Stimulated activated CD8-positive, alpha-beta memory T cell treated with anti-CD3 and anti-CD28 coated beads, Interleukin-4, amount 100 ng/mL, for 4 hours (primary cell): ENCODE data around the gene TRIP11.
"Not testable (repeated sequence)": the region's sequence is repeated elsewhere in the genome, so short reads cannot be mapped to it uniquely, and the experiment has no call there.

Source experiments
- DNase-seq, 2 donors: peaks; one replicate each; pipeline ENCODE4 v3.0.0-alpha.2; 2020; ENCODE audit warnings: low read depth in 2 of 2, low spot score in 1 of 2

Gene TRIP11

DNA sequence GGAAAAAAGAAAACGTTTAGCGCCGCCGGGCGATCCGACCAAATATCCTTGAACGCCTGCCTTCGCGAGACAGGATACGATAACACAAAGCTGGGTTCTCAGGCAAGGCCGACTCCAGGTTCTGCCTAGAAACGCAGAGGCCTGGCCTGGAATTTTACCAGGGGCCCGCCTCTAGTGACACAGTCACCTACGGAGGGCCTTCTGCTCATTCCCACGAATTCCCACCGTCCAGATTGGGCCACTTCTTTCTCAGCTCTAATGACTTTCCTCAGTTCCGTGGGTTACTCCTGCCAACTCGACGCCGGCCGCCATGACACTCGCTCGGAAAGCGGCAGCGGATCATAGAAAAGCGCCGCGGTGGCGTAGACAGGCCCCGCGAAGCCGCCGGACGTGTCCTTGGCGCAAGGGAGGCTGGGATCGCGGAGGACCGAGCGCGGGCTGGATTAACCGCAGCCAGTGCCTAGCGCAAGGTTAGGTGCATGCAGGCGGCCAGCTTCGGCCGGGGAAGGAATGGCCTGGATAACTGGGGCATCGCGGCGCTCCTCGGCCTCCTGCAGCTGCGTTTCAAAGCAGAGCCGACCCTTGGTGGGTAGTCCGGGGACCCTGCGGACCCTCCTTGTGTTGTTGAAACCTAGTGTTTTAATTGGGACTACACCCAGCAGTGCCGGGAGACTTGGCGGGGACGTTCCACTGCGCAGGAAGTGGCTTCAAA is at the start of gene TRIP11:
TRIP11 (minus strand) TSS at position 341 of the 712 bp plus-strand sequence. CDS start 374 bp downstream, outside the sequence.
- peak; percentile 85 to 89 for DNase-seq

DNA sequence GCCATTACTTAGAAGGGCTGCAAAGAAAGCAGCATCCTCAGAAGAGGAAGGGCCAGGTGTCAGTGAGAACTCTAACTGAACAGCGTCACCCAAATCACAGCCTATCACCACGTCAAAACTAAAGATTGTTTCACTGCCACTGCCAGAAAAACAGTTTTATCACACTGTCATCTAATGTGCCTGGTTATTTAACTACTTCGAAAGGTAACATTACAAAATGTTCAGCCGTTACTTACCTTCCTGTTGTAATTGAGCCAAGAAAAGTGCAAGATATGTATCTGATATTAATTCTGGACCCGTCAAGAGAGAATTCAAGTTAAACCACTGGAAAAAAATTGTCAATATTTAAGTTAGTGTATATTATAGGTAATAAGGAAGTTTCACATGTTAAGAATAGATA is 48.6 kb upstream of the TRIP11 start:
- no peak for DNase-seq

DNA sequence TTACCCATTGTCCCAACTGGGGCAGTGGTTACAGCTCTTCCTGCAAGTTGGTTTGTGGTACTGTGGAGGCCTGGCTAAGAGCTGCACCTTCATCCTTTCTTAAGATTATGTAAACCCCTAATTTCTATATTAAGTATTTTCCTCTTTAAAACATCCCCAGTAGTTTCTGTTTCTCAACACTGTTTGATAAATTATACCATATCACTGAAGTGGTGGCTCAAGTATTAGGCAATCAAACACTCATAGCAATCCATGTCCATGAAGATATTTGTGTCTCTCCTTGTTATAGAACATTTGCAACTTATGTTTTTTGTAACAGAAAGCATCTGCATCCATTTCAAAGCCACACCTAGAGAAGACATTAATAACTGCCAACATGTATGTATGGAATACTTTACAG is 34.7 kb upstream of the TRIP11 start:
- no peak for DNase-seq

GRCh38 chr14:92058006-92058917 is 18.4 kb upstream of the TRIP11 start:
- DNase-seq, result no peak

DNA sequence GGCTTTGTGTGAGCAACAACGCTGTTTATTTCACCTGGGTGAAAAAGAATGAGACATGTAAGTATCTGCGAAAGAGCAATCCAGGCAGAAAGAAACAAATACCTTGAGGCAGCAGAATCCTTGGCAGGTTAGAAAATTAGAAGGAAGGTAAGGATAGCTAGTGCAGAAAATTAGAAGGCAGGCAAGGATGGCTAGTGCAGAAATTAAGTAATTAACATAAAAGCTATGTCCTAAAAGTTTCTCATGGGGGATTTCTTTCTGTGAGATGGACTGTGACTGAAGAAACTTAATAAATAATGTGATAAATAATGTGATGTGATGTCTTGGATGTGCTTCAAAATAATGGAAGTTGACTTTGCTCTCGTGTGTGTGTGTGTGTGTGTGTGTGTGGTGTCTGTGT is 9.9 kb upstream of the TRIP11 start:
- DNase-seq, result no peak

- not testable (repeated sequence) for DNase-seq
Measured at GRCh38 chr14:92049221-92049620, 9.4 kb upstream of the TRIP11 start.

DNA sequence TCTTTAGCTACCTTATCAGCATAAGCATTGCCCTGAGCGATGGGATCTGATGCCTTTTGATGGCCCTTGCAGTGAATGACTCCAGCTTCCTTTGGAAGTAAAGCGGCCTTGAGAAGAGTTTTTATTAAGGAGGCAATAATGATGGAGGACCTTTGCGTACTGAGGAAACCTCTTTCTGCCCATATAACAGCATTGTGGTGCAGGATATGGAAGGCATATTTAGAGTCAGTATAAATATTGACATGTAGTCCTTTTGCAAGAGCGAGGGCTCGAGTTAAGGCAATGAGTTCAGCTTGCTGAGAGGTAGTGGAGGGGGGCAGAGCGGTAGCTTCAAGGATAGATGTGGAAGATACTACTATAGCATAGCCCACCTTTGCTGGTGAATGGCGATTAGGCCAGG is 6.0 kb upstream of the TRIP11 start:
- DNase-seq, result not testable (repeated sequence)

DNA sequence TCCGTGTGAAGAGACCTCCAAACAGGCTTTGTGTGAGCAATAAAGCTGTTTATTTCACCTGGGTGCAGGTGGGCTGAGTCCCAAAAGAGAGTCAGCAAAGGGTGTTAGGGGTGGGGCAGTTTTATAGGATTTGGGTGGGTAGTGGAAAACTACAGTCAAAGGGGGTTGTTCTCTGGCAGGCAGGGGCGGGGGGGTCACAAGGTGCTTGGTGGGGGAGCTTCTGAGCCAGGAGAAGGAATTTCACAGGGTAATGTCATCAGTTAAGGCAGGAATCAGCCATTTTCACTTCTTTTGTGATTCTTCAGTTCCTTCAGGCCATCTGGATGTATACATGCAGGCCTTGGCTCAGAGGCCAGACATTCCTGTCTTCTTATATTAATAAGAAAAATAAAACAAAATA is 1.9 kb upstream of the TRIP11 start:
- not testable (repeated sequence) for DNase-seq

DNA sequence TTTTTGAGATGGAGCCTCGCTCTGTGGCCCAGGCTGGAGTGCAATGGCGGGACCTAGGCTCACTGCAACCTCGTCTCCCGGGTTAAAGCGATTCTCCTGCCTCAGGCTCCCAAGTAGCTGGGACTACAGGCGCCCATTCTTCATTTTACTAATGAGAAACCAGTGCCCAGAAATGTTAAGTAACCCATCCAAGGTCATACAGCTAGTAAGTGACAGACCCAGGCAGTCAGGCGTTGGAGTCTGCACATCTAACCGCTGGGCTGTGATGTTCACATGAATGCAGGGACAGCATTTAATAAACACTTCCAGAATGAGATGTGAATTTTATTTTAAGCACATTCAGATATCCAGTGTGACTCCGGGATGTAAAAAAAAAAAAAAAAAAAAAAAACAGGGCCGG is 1.3 kb upstream of the TRIP11 start:
- DNase-seq, result no peak

- no peak for DNase-seq
Measured at GRCh38 chr14:92040431-92041051, 682 bp upstream of the TRIP11 start.

GRCh38 chr14:92039063-92039718 is 668 bp downstream of the TRIP11 start:
- DNase-seq, result no peak

GRCh38 chr14:92037989-92038388 is 1.9 kb downstream of the TRIP11 start:
- no peak for DNase-seq

- DNase-seq, result no peak
Measured at GRCh38 chr14:92035890-92036289, 4.0 kb downstream of the TRIP11 start.

GRCh38 chr14:92033906-92034687 is 5.8 kb downstream of the TRIP11 start:
- no peak for DNase-seq

GRCh38 chr14:92033433-92033832 is 6.4 kb downstream of the TRIP11 start:
- no peak for DNase-seq

DNA sequence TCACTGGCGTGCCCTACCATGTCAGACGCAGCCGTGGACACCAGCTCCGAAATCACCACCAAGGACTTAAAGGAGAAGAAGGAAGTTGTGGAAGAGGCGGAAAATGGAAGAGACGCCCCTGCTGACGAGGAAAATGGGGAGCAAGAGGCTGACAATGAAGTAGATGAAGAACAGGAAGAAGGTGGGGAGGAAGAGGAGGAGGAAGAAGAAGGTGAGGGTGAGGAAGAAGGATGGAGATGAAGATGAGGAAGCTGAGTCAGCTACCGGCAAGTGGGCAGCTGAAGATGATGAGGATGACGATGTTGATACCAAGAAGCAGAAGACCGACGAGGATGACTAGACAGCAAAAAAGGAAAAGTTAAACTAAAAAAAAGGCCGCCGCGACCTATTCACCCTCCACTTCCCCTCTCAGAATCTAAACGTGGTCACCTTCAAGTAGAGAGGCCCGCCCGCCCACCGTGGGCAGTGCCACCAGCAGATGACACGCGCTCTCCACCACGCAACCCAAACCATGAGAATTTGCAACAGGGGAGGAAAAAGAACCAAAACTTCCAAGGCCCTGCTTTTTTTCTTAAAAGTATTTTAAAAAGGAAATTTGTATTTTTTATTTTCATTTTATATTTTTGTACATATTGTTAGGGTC is 13.2 kb downstream of the TRIP11 start:
- DNase-seq, result no peak

DNA sequence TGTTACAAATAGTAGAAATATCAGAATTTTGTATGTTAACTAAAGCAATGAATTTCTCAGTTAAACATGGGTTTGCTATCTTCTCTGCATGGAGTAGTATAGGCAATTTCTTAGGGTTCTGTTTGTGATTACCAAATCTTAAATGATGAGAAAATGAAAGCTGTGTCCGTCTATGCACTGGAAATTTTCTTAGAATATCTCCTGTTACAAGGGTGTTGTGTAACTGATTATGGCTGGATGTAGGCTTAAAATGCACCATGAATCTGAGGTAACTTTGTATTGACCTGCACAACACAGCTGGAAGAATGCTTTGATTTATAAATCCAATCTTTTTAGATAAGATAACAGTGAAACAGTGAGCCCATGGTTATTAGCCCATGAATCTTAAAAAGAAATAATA is 17.8 kb downstream of the TRIP11 start:
- DNase-seq, result no peak

DNA sequence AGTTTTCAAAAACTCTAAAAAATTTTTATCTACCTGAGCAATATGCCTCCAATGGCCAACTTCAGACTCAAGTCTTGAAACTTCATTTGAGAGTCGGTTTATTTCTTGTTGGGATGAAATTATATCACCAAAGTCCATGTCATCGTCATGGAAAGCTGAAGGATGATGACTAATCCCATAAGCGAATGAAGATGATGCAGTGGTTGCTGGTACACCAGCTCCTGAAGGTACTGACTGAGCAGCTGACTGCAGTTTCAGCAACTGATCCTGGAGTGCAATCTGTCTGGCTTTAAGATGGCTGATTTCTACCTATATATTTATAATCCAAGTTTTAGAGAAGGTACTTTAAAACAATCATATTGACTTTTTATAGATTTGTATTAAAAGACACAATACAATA is 18.3 kb downstream of the TRIP11 start:
- DNase-seq, result no peak

DNA sequence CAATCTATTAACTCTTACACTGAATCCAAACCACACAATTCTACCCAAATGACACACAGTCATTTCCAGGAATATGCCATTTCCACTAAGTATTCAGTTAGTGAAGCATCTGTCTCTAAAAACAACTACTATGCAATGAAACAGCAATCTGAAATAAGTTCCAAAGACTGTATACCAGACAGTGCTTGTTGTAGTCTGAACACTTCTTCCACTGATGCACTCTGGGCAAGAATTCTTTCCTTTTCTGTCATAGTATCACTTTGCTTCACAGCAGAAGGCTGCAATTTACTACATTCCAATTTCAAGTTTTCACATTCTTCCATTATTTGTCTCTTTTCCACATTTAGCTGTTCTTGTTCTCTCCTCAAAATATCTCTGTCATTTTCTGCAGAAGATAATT is 25.8 kb downstream of the TRIP11 start:
- DNase-seq, result no peak

DNA sequence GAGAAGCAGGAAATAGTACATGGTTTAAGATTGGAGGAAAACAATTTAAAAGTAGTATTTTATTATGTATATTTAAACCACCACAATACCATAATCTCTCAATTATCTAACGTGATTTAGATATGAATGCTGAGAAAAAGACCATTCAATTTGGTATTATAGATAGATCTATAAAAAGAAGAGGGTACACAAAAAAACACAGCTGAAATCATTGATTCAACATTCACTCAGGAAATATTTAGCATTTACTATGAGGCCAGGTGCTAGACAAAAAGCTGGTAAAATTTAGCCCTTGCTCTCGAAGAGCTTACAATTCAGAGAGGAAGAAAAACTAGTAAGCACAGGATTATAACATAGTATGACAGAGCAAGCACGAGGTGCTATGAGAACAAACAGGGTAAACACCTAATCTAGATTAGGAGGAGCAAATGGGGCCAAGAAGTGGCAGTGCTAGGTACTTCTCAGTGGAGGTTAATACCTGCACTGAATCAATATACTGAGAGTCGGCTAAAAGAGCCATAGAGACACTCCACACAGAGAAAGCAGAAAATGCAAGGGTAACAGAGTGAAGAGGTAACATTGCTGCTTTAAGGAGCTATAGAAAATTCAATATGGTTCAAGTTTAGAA is 27.6 kb downstream of the TRIP11 start:
- no peak for DNase-seq
